ENCODE results near the gene ETS2. TPM values are rescaled to one million over a fixed set of nuclear protein-coding genes. Genes with fewer than 3 reads are reported as not detected.

The ETS2 gene
- total and polyA plus RNA-seq, 2 of the 8 experiments (the other 6 are each of a cell fraction or from before 2014, with no cell fraction given) = 11.0 to 45.1 TPM

- Histone ChIP-seq H3K27me3 (replicated peaks in 1 of 4; ENCODE audit: control insufficient read depth in 3 of 4, extremely low read depth in 1 of 4, insufficient read depth in 3 of 4, low read length in 3 of 4) (no peaks in the 10 kb centered on the region), H3K27ac (ENCODE audit: low read depth, low read length) (no peak overlapping the region), H2BK5ac (ENCODE audit: low read depth, low read length) (peak overlapping the region; percentile 38; the same call in 1 of the 2 replicates), H3K79me1 (ENCODE audit: low read depth, low read length) (no peaks in the 10 kb centered on the region; the same call in 1 of the 2 replicates), H3K4me3 (ENCODE audit: extremely low read depth in 1 of 4, insufficient read depth in 2 of 4, low read depth in 3 of 4, low read length in 4 of 4) (no peak overlapping the region), H4K20me1 (replicated peaks in 1 of 2; ENCODE audit: control insufficient read depth in 1 of 2, insufficient read depth in 2 of 2, low read length in 2 of 2) (peaks cover 0 to 5% of the 10 kb centered on the region in 2 experiments), H3K36me3 (ENCODE audit: control insufficient read depth in 2 of 4, insufficient read depth in 4 of 4, low read length in 3 of 4) (peaks cover 40 to 88% (median 64%) of the 10 kb centered on the region in 4 experiments), H3K4me1 (replicated peaks in 1 of 4; ENCODE audit: control insufficient read depth in 3 of 4, insufficient read depth in 4 of 4, low read length in 3 of 4) (peaks cover 9 to 19% (median 18%) of the 10 kb centered on the region in 4 experiments), H2AK5ac (ENCODE audit: low read depth, low read length) (no peak overlapping the region), H3K18ac (ENCODE audit: extremely low read depth, low read length) (no peak overlapping the region), H2BK120ac (replicated peaks; ENCODE audit: low read depth, low read length) (no peak overlapping the region), H3K9me3 (ENCODE audit: insufficient read depth in 2 of 2, low read depth in 1 of 2, low read length in 1 of 2) (no peaks in the 10 kb centered on the region), H2BK12ac (ENCODE audit: low read depth, low read length) (no peak overlapping the region), H3K9ac (replicated peaks in 1 of 4; ENCODE audit: extremely low read depth in 1 of 4, low read depth in 3 of 4, low read length in 3 of 4) (no peak overlapping the region), H3K79me2 (ENCODE audit: control insufficient read depth in 1 of 2, insufficient read depth in 2 of 2, low read length in 2 of 2) (peaks cover 0 to 17% of the 10 kb centered on the region in 2 experiments; a peak in 2 of 4 replicates), H2AFZ (ENCODE audit: low read length) (no peak overlapping the region), H3K4me2 (ENCODE audit: insufficient read depth in 1 of 2, low read depth in 2 of 2, low read length in 2 of 2) (no peak overlapping the region), H4K8ac (ENCODE audit: extremely low read depth, insufficient read depth, low read length) (no peak overlapping the region), H3K56ac (replicated peaks; ENCODE audit: insufficient read length, low read depth, low read length) (no peak overlapping the region), H4K91ac (replicated peaks; ENCODE audit: insufficient read length, low read length) (no peak overlapping the region), H2BK15ac (ENCODE audit: low read length) (no peak overlapping the region), H3K14ac (ENCODE audit: insufficient read length) (no peak overlapping the region), H2BK20ac (ENCODE audit: low read length) (no peak overlapping the region), H4K5ac (ENCODE audit: insufficient read length, low read depth, low read length) (no peak overlapping the region), H3K23ac (ENCODE audit: insufficient read length) (no peak overlapping the region), H3K4ac (replicated peaks; ENCODE audit: insufficient read length, low read depth, low read length) (no peak overlapping the region), H3K23me2 (ENCODE audit: low read depth, low read length) (no peaks in the 10 kb centered on the region)
- FAIRE-seq (no peak), DNase-seq (ENCODE audit: low read depth in 1 of 2, low spot score in 2 of 2) (no peak)
- TF ChIP-seq MAX (IDR thresholded peaks at IDR 0.05) (no peak), CTBP2 (IDR thresholded peaks at IDR 0.05; ENCODE audit: borderline replicate concordance, insufficient read depth, insufficient read length, low read length) (no peak), TAF7 (optimal IDR thresholded peaks at IDR 0.05; ENCODE audit: borderline replicate concordance, low read depth, low read length) (no peak), RBBP5 (IDR thresholded peaks at IDR 0.05; ENCODE audit: borderline replicate concordance, low read depth, low read length) (no peak), RNF2 (IDR thresholded peaks at IDR 0.05; ENCODE audit: borderline replicate concordance, low read depth, low read length, missing control alignments, poor library complexity, severe bottlenecking) (no peak)
- ChIA-PET CTCF (ENCODE audit: partially characterized antibody) (interaction anchor here (1.2 kb wide), 1 partner anchor 65 kb away, joined by 3 read pairs; no protein-coding TSS in a partner anchor), POLR2A (ENCODE audit: partially characterized antibody) (no interaction called here)
- WGBS, 2 experiments (ENCODE audit: extremely low coverage in 1 of 2, insufficient coverage in 1 of 2, insufficient read length in 1 of 2, insufficient replicate concordance in 2 of 2, low coverage in 1 of 2, low lambda C conversion rate in 2 of 2, missing lambda C conversion rate in 1 of 2) = 94% methylated on average over 2 of the region's 2 CpGs; no CpG with 5 or more reads in 1 of the 2 experiments
These were observed 9.3 kb downstream of the ETS2 start for GRCh38 chr21:38815060-38815405.
